A673 (cell line): ENCODE results near the gene CDK5RAP1. TPM values are rescaled to one million over a fixed set of nuclear protein-coding genes. Genes with fewer than 3 reads are reported as not detected.

ENCODE experiments used
- Bru-seq: library from RNA; stranded (reverse); fragments of 400-500 nt; gene quantifications from one replicate; lab custom pipeline; 2021; lab: Mats Ljungman, UMichigan
- BruChase-seq, 2 experiments: library from RNA; stranded (reverse); fragments of 400-500 nt; gene quantifications; one replicate each; lab custom pipeline; 2021; lab: Mats Ljungman, UMichigan
- BruUV-seq: library from RNA; stranded (reverse); fragments of 400-500 nt; replicated peaks from 2 replicates; lab custom pipeline; 2021; lab: Mats Ljungman, UMichigan
- CTCF ChIA-PET: fragments of 300-600 bp; sonication (Branson Sonifier 250); formaldehyde crosslinking; loops from one replicate; lab custom pipeline; 2022; ENCODE audit warnings: antibody characterized with exemption; lab: Charles Lee
- POLR2A ChIA-PET: fragments of 300-600 bp; sonication (Branson Sonifier 250); formaldehyde crosslinking; loops from one replicate; lab custom pipeline; 2022; ENCODE audit warnings: antibody characterized with exemption; ENCODE audit not compliant: low non-redundant PET; lab: Charles Lee
- DNase-seq: peaks from one replicate; pipeline ENCODE4 v3.0.0-alpha.2; 2015; ENCODE audit warnings: low spot score
- H3K27ac ChIP-seq: fragments of 200-600 bp; sonication (generic); 2 replicates; pipeline ENCODE4 v1.5.1; 2016; ENCODE audit warnings: mixed run types, low read depth, mild to moderate bottlenecking, mixed read lengths, antibody characterized with exemption, low read length; ENCODE audit not compliant: poor library complexity, severe bottlenecking
- H3K27me3 ChIP-seq: fragments of 200-600 bp; sonication (generic); replicated peaks from 2 replicates; pipeline ENCODE4 v1.6.1; 2017; ENCODE audit warnings: mixed run types, low read depth, mild to moderate bottlenecking, mixed read lengths, antibody characterized with exemption, low read length; ENCODE audit not compliant: insufficient read depth, poor library complexity
- H3K36me3 ChIP-seq: fragments of 200-600 bp; sonication (generic); 2 replicates; pipeline ENCODE4 v1.6.1; 2016; ENCODE audit warnings: mixed run types, mild to moderate bottlenecking, mixed read lengths, antibody characterized with exemption, low read length; ENCODE audit not compliant: insufficient read depth, poor library complexity, severe bottlenecking
- H3K4me1 ChIP-seq: fragments of 200-600 bp; sonication (generic); 2 replicates; pipeline ENCODE4 v1.6.1; 2017; ENCODE audit warnings: mixed run types, mild to moderate bottlenecking, mixed read lengths, antibody characterized with exemption, low read length; ENCODE audit not compliant: insufficient read depth, poor library complexity, severe bottlenecking
- H3K4me3 ChIP-seq: fragments of 200-600 bp; sonication (generic); 2 replicates; pipeline ENCODE4 v1.5.1; 2016; ENCODE audit warnings: low read depth, mixed run types, mild to moderate bottlenecking, mixed read lengths, low read length; ENCODE audit not compliant: poor library complexity, severe bottlenecking
- H3K9me3 ChIP-seq: fragments of 200-600 bp; sonication (generic); 2 replicates; pipeline ENCODE4 v1.6.1; 2016; ENCODE audit warnings: mixed run types, low read depth, mild to moderate bottlenecking, mixed read lengths, antibody characterized with exemption, low read length; ENCODE audit not compliant: poor library complexity, severe bottlenecking
- EZH2 ChIP-seq: fragments of 200-600 bp; sonication (generic); IDR thresholded peaks from 2 replicates; pipeline ENCODE4 v1.6.1; 2017; ENCODE audit warnings: borderline replicate concordance, low read depth, mild to moderate bottlenecking, mixed read lengths, antibody characterized with exemption, low read length; ENCODE audit not compliant: poor library complexity, severe bottlenecking
- intact Hi-C: fragments of 100-400 bp; cut with micrococcal nuclease; formaldehyde crosslinking; loops from one replicate; pipeline ENCODE4 v1.10.0; 2022; ENCODE audit not compliant: unreplicated experiment
- long read RNA-seq: library from polyadenylated mRNA; stranded (forward); transcript quantifications from one replicate; pipeline ENCODE4 v2.0.0, GENCODE V29; 2022
- total RNA-seq: library from RNA; stranded (reverse); gene quantifications from 2 replicates; pipeline ENCODE4 v1.2.3, GENCODE V29; 2021
- TF ChIP-seq, protein P1 (sequence below): fragments of 300-800, 200-600 bp; sonication (generic); conservative IDR thresholded peaks from 2 replicates; pipeline ENCODE4 v1.5.1; 2017; ENCODE audit warnings: low read depth, mild to moderate bottlenecking, antibody characterized with exemption, low read length, moderate library complexity, mixed read lengths

CDK5RAP1 gene, protein sequence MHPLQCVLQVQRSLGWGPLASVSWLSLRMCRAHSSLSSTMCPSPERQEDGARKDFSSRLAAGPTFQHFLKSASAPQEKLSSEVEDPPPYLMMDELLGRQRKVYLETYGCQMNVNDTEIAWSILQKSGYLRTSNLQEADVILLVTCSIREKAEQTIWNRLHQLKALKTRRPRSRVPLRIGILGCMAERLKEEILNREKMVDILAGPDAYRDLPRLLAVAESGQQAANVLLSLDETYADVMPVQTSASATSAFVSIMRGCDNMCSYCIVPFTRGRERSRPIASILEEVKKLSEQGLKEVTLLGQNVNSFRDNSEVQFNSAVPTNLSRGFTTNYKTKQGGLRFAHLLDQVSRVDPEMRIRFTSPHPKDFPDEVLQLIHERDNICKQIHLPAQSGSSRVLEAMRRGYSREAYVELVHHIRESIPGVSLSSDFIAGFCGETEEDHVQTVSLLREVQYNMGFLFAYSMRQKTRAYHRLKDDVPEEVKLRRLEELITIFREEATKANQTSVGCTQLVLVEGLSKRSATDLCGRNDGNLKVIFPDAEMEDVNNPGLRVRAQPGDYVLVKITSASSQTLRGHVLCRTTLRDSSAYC
- total RNA-seq (52.7 and 62.1 TPM in 2 replicates), Bru-seq, nascent RNA (percentile 76 among the genes with signal in this experiment), BruChase-seq, experiment 1, labeled RNA remaining after a 2-hour chase (percentile 79 among the genes with signal in this experiment), BruChase-seq, experiment 2, labeled RNA remaining after a 6-hour chase (percentile 83 among the genes with signal in this experiment)
- long read RNA-seq, transcript CDK5RAP1-202 (14 exons, 2,122 nt), result major isoform, 110 of 159 reads
- long read RNA-seq, partial matches to known transcripts, result 6 of 159 reads
- long read RNA-seq, other reads (novel, unspliced or antisense), result 40 of 159 reads

DNA sequence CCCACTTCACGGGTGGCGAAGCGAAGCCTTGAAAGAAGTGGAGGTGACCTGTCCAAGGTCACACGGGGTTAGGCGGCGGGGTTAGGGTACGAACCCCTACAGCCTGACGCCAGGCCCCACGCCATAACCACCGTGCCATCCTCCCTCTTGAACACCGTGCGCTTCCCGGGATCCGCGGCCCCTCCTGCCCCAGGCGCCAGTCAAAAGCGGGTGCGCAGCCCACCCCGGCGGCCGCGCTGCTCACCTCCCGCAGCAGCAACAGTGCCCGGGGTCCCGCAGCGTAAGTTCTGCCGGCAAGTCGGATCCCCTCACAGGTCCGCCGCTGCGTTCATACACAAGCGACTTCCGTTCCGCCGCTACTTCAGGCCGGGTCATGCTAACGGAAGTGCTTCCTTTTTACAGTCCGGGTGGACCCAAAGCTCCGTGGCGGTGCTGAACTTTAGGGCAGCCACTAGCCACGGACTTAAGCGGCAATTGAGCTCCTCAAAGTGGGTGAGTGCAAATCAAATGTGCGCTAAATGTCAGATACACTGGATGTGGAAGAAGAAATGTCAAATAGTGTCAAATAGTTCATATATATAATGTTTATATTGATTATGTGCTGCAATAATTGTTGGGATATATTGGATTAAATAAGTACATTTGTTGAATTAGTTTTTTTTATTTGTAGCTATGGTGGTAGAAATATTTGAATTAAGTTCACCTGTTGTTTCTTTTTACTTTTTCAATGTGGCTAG, at the start of gene CDK5RAP1:
Gene CDK5RAP1, minus strand, starts transcription at position 336 of the 737 bp plus-strand sequence. CDS start 4,455 bp downstream, outside the sequence.
- DNase-seq, result peak; percentile 96
- BruUV-seq, result TSS peak; percentile 49
- Histone ChIP-seq H3K36me3 (peaks cover 5% of the 10 kb centered on the region), H3K4me3 (peak within 1 kb of the TSS; percentile 71), H3K9me3 (no peaks in the 10 kb centered on the region), H3K27ac (peak within 1 kb of the TSS; percentile 62), H3K4me1 (peaks cover 7% of the 10 kb centered on the region), H3K27me3 (no peaks in the 10 kb centered on the region)
- ChIA-PET POLR2A (interaction anchor here (0.6 kb wide), 1 partner anchor 13 kb away, joined by 9 read pairs; no protein-coding TSS in a partner anchor), CTCF (no interaction called here)
- no peak for TF ChIP-seq EZH2
- TF ChIP-seq, protein P1, sequence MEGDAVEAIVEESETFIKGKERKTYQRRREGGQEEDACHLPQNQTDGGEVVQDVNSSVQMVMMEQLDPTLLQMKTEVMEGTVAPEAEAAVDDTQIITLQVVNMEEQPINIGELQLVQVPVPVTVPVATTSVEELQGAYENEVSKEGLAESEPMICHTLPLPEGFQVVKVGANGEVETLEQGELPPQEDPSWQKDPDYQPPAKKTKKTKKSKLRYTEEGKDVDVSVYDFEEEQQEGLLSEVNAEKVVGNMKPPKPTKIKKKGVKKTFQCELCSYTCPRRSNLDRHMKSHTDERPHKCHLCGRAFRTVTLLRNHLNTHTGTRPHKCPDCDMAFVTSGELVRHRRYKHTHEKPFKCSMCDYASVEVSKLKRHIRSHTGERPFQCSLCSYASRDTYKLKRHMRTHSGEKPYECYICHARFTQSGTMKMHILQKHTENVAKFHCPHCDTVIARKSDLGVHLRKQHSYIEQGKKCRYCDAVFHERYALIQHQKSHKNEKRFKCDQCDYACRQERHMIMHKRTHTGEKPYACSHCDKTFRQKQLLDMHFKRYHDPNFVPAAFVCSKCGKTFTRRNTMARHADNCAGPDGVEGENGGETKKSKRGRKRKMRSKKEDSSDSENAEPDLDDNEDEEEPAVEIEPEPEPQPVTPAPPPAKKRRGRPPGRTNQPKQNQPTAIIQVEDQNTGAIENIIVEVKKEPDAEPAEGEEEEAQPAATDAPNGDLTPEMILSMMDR, result no peak
- intact Hi-C loops, result no loop called here

DNA sequence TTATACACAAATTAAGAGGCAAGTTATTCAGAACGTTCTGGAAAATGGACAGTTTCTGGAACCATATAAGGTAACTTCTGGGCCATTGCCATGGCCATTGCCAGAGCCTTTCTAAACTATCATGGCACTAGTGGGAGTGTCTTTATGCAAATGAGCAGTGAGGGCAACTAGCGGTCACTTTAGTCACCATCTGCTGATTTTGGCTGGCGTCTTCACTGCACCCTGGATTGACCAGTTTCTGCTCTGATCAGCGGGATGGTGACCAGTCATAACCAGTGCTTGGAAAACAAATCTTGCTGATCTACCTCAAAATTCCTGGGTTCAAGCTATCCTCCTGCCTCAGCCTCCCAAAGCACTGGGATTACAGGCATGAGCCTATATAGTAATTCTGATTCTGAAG, 49.5 kb upstream of the CDK5RAP1 start:
- H3K27ac ChIP-seq, result no peak overlapping the region
- ChIA-PET POLR2A (interaction anchor here (0.7 kb wide), 1 partner anchor 217 kb away, joined by 4 read pairs; no protein-coding TSS in a partner anchor), CTCF (no interaction called here)
- no peak overlapping the region for H3K4me3 ChIP-seq
- H3K27me3 ChIP-seq, result no peaks in the 10 kb centered on the region
- TF ChIP-seq, protein P1, result no peak
- no peak for TF ChIP-seq EZH2
- no peaks in the 10 kb centered on the region for H3K9me3 ChIP-seq
- H3K4me1 ChIP-seq, result no peaks in the 10 kb centered on the region
- DNase-seq, result no peak
- no peaks in the 10 kb centered on the region for H3K36me3 ChIP-seq
- no TSS peak for BruUV-seq
- intact Hi-C loops, result no loop called here
